Measurements from ENCODE around the gene FHL1.

FHL1 gene

DNA sequence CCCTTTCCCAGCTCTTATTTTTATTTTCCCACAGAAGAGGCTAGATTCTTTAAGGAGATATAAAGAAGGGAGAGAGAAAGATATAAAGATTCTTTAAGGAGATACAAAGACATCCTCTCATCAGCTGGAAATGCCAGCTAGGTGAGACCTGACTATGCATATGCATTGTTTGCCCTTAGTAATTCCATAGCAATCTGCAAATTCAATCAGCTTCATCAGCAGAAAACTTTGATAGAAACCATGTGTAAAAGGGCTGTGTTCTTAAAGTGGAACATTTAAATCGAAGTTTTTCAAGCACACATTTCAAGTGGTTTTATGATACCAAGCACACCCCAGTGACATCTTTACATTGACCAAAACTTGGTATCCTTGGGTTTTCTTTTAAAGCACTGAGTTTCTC, 24.1 kb downstream of the FHL1 start:
- Histone ChIP-seq H3K4me3 (ENCODE audit: severe bottlenecking) (no peak overlapping the region), H3K4me1 (ENCODE audit: insufficient read depth, poor library complexity, severe bottlenecking) (peaks cover 19% of the 10 kb centered on the region), H3K36me3 (ENCODE audit: low read depth) (no peaks in the 10 kb centered on the region; the same call in 1 of the 2 replicates), H3K9me3 (ENCODE audit: severe bottlenecking) (no peaks in the 10 kb centered on the region), H3K27ac (ENCODE audit: poor library complexity, severe bottlenecking) (no peak overlapping the region), H3K27me3 (ENCODE audit: insufficient read depth, poor library complexity, severe bottlenecking) (no peaks in the 10 kb centered on the region)
- DNase-seq (ENCODE audit: low spot score): no peak
- TF ChIP-seq CTCF (IDR thresholded peaks at IDR 0.05; ENCODE audit: poor library complexity, severe bottlenecking): no peak
- ATAC-seq (ENCODE audit: low read depth): no peak

GRCh38 chrX:136176399-136176825, 29.1 kb downstream of the FHL1 start:
- Histone ChIP-seq H3K36me3 (ENCODE audit: low read depth) (peaks cover 9% of the 10 kb centered on the region; the same call in 1 of the 2 replicates), H3K4me1 (ENCODE audit: insufficient read depth, poor library complexity, severe bottlenecking) (peaks cover 14% of the 10 kb centered on the region), H3K9me3 (ENCODE audit: severe bottlenecking) (no peaks in the 10 kb centered on the region), H3K27ac (ENCODE audit: poor library complexity, severe bottlenecking) (peak overlapping the region; percentile 55), H3K27me3 (ENCODE audit: insufficient read depth, poor library complexity, severe bottlenecking) (no peaks in the 10 kb centered on the region), H3K4me3 (ENCODE audit: severe bottlenecking) (no peak overlapping the region)
- no peak for DNase-seq (ENCODE audit: low spot score)
- TF ChIP-seq CTCF (IDR thresholded peaks at IDR 0.05; ENCODE audit: poor library complexity, severe bottlenecking): no peak
- peak; percentile 85 for ATAC-seq (ENCODE audit: low read depth)

DNA sequence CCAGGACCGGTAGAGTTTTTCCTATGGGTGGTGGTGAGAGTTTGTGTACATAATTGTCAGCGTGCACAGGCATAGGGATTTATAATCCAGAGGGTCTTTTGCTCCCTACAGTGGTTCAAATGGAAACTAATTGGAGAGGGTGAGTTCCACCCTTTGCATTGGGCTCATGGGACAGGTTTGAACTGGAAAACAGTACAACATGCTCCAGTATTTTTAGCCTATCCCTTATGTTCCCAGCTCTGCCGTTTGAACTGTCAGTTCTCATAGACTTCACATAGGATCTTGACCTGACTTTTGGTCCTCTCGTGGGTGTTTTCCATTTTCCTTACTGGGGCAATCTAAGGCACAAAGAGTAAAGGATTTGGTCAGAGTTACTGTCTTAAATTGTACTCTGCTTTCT, 31.8 kb downstream of the FHL1 start:
- no peak for TF ChIP-seq CTCF (IDR thresholded peaks at IDR 0.05; ENCODE audit: poor library complexity, severe bottlenecking)
- DNase-seq (ENCODE audit: low spot score) (no peak), ATAC-seq (ENCODE audit: low read depth) (no peak)
- Histone ChIP-seq H3K4me1 (ENCODE audit: insufficient read depth, poor library complexity, severe bottlenecking) (peaks cover 14% of the 10 kb centered on the region), H3K9me3 (ENCODE audit: severe bottlenecking) (no peaks in the 10 kb centered on the region), H3K4me3 (ENCODE audit: severe bottlenecking) (no peak overlapping the region), H3K36me3 (ENCODE audit: low read depth) (peaks cover 9% of the 10 kb centered on the region; the same call in 1 of the 2 replicates), H3K27ac (ENCODE audit: poor library complexity, severe bottlenecking) (no peak overlapping the region), H3K27me3 (ENCODE audit: insufficient read depth, poor library complexity, severe bottlenecking) (no peaks in the 10 kb centered on the region)

- Histone ChIP-seq H3K9me3 (ENCODE audit: severe bottlenecking) (no peaks in the 10 kb centered on the region), H3K27ac (ENCODE audit: poor library complexity, severe bottlenecking) (no peak overlapping the region), H3K4me1 (ENCODE audit: insufficient read depth, poor library complexity, severe bottlenecking) (no peaks in the 10 kb centered on the region), H3K27me3 (ENCODE audit: insufficient read depth, poor library complexity, severe bottlenecking) (no peaks in the 10 kb centered on the region), H3K36me3 (ENCODE audit: low read depth) (peaks cover 4% of the 10 kb centered on the region; the same call in 1 of the 2 replicates), H3K4me3 (ENCODE audit: severe bottlenecking) (no peak overlapping the region)
- DNase-seq (ENCODE audit: low spot score) (no peak), ATAC-seq (ENCODE audit: low read depth) (no peak)
- no peak for TF ChIP-seq CTCF (IDR thresholded peaks at IDR 0.05; ENCODE audit: poor library complexity, severe bottlenecking)
These were observed 35.1 kb downstream of the FHL1 start for GRCh38 chrX:136182414-136182813.

- Histone ChIP-seq H3K27ac (ENCODE audit: poor library complexity, severe bottlenecking) (no peak overlapping the region), H3K9me3 (ENCODE audit: severe bottlenecking) (no peaks in the 10 kb centered on the region), H3K4me3 (ENCODE audit: severe bottlenecking) (no peak overlapping the region), H3K4me1 (ENCODE audit: insufficient read depth, poor library complexity, severe bottlenecking) (no peaks in the 10 kb centered on the region), H3K36me3 (ENCODE audit: low read depth) (no peaks in the 10 kb centered on the region), H3K27me3 (ENCODE audit: insufficient read depth, poor library complexity, severe bottlenecking) (no peaks in the 10 kb centered on the region)
- no peak for ATAC-seq (ENCODE audit: low read depth)
- TF ChIP-seq CTCF (IDR thresholded peaks at IDR 0.05; ENCODE audit: poor library complexity, severe bottlenecking): no peak
- DNase-seq (ENCODE audit: low spot score): no peak
These were observed 35.8 kb downstream of the FHL1 start for GRCh38 chrX:136183172-136183571.

Data from RWPE2 (cell line).